ENCODE results near the gene ZNF423.

The ZNF423 gene

GRCh38 chr16:49600976-49601375 is 254.9 kb downstream of the ZNF423 start:
- Histone ChIP-seq H3K4me2 (ENCODE audit: low read length) (no peak overlapping the region), H3K79me2 (ENCODE audit: control insufficient read depth, low read length) (no peaks in the 10 kb centered on the region), H3K27ac (ENCODE audit: low read depth, low read length) (no peak overlapping the region), H3K9me3 (ENCODE audit: control insufficient read depth, insufficient read depth, low read length) (no peaks in the 10 kb centered on the region), H3K9me2 (replicated peaks; ENCODE audit: control insufficient read depth, low read length) (no peaks in the 10 kb centered on the region), H4K20me1 (ENCODE audit: control insufficient read depth, insufficient read depth, low read depth, low read length) (no peaks in the 10 kb centered on the region), H3F3A (ENCODE audit: control insufficient read depth, insufficient read depth) (no peaks in the 10 kb centered on the region), H3K4me1 (ENCODE audit: control insufficient read depth, low read length) (no peaks in the 10 kb centered on the region), H3K4me3 (ENCODE audit: low read length) (no peak overlapping the region), H3K27me3 (ENCODE audit: control insufficient read depth, low read length) (peaks cover 9% of the 10 kb centered on the region), H3K36me3 (ENCODE audit: control insufficient read depth, low read length) (no peaks in the 10 kb centered on the region)
- no peak for TF ChIP-seq CTCF (IDR thresholded peaks at IDR 0.05; ENCODE audit: low read depth, low read length, poor library complexity, severe bottlenecking)
- no peak for TF ChIP-seq EZH2phosphoT487 (IDR thresholded peaks at IDR 0.05; ENCODE audit: borderline replicate concordance, low read length)

- Histone ChIP-seq H3K27me3 (ENCODE audit: control insufficient read depth, low read length) (peaks cover 10% of the 10 kb centered on the region), H3F3A (ENCODE audit: control insufficient read depth, insufficient read depth) (no peaks in the 10 kb centered on the region), H3K9me3 (ENCODE audit: control insufficient read depth, insufficient read depth, low read length) (no peaks in the 10 kb centered on the region), H3K36me3 (ENCODE audit: control insufficient read depth, low read length) (no peaks in the 10 kb centered on the region), H3K4me3 (ENCODE audit: low read length) (no peak overlapping the region), H3K79me2 (ENCODE audit: control insufficient read depth, low read length) (no peaks in the 10 kb centered on the region), H3K9me2 (replicated peaks; ENCODE audit: control insufficient read depth, low read length) (no peaks in the 10 kb centered on the region), H3K27ac (ENCODE audit: low read depth, low read length) (no peak overlapping the region), H3K4me2 (ENCODE audit: low read length) (no peak overlapping the region), H4K20me1 (ENCODE audit: control insufficient read depth, insufficient read depth, low read depth, low read length) (no peaks in the 10 kb centered on the region), H3K4me1 (ENCODE audit: control insufficient read depth, low read length) (no peaks in the 10 kb centered on the region)
- TF ChIP-seq CTCF (IDR thresholded peaks at IDR 0.05; ENCODE audit: low read depth, low read length, poor library complexity, severe bottlenecking) (no peak), EZH2phosphoT487 (IDR thresholded peaks at IDR 0.05; ENCODE audit: borderline replicate concordance, low read length) (no peak)
These were observed 255.4 kb downstream of the ZNF423 start for GRCh38 chr16:49600536-49600935.

- no peaks in the 10 kb centered on the region for H3F3A ChIP-seq (ENCODE audit: control insufficient read depth, insufficient read depth)
- H3K27me3 ChIP-seq (ENCODE audit: control insufficient read depth, low read length): peaks cover 11% of the 10 kb centered on the region
- no peaks in the 10 kb centered on the region for H4K20me1 ChIP-seq (ENCODE audit: control insufficient read depth, insufficient read depth, low read depth, low read length)
- H3K9me2 ChIP-seq (replicated peaks; ENCODE audit: control insufficient read depth, low read length): no peaks in the 10 kb centered on the region
- H3K4me1 ChIP-seq (ENCODE audit: control insufficient read depth, low read length): no peaks in the 10 kb centered on the region
- H3K27ac ChIP-seq (ENCODE audit: low read depth, low read length): no peak overlapping the region
- TF ChIP-seq CTCF (IDR thresholded peaks at IDR 0.05; ENCODE audit: low read depth, low read length, poor library complexity, severe bottlenecking): no peak
- no peak for TF ChIP-seq EZH2phosphoT487 (IDR thresholded peaks at IDR 0.05; ENCODE audit: borderline replicate concordance, low read length)
- no peaks in the 10 kb centered on the region for H3K36me3 ChIP-seq (ENCODE audit: control insufficient read depth, low read length)
- H3K4me3 ChIP-seq (ENCODE audit: low read length): no peak overlapping the region
- H3K4me2 ChIP-seq (ENCODE audit: low read length): no peak overlapping the region
- H3K79me2 ChIP-seq (ENCODE audit: control insufficient read depth, low read length): no peaks in the 10 kb centered on the region
- H3K9me3 ChIP-seq (ENCODE audit: control insufficient read depth, insufficient read depth, low read length): no peaks in the 10 kb centered on the region
These were observed 256.2 kb downstream of the ZNF423 start for GRCh38 chr16:49599704-49600103.

- peaks cover 13% of the 10 kb centered on the region for H3K27me3 ChIP-seq (ENCODE audit: control insufficient read depth, low read length)
- no peak overlapping the region for H3K4me3 ChIP-seq (ENCODE audit: low read length)
These were observed 256.6 kb downstream of the ZNF423 start for GRCh38 chr16:49599281-49599680.

More at GRCh38 chr16:49599281-49599680, 256.6 kb downstream of the ZNF423 start:
- H4K20me1 ChIP-seq (ENCODE audit: control insufficient read depth, insufficient read depth, low read depth, low read length): no peaks in the 10 kb centered on the region
- no peaks in the 10 kb centered on the region for H3K79me2 ChIP-seq (ENCODE audit: control insufficient read depth, low read length)
- H3K9me3 ChIP-seq (ENCODE audit: control insufficient read depth, insufficient read depth, low read length): no peaks in the 10 kb centered on the region
- no peaks in the 10 kb centered on the region for H3K36me3 ChIP-seq (ENCODE audit: control insufficient read depth, low read length)
- no peak for TF ChIP-seq CTCF (IDR thresholded peaks at IDR 0.05; ENCODE audit: low read depth, low read length, poor library complexity, severe bottlenecking)
- TF ChIP-seq EZH2phosphoT487 (IDR thresholded peaks at IDR 0.05; ENCODE audit: borderline replicate concordance, low read length): no peak
- H3K27ac ChIP-seq (ENCODE audit: low read depth, low read length): no peak overlapping the region
- H3K4me2 ChIP-seq (ENCODE audit: low read length): no peak overlapping the region
- no peaks in the 10 kb centered on the region for H3K4me1 ChIP-seq (ENCODE audit: control insufficient read depth, low read length)
- H3K9me2 ChIP-seq (replicated peaks; ENCODE audit: control insufficient read depth, low read length): no peaks in the 10 kb centered on the region
- H3F3A ChIP-seq (ENCODE audit: control insufficient read depth, insufficient read depth): no peaks in the 10 kb centered on the region

All from DOHH2 (cell line).